Stimulated activated CD8-positive, alpha-beta memory T cell treated with anti-CD3 and anti-CD28 coated beads, Interleukin-12 subunit alpha, Interleukin-12 subunit beta, amount 100 ng/mL, for 24 hours (primary cell): ENCODE results near the gene SLC22A23.

Experiments used
- DNase-seq: peaks from one replicate; pipeline ENCODE4 v3.0.0-alpha.2; 2020; ENCODE audit errors: extremely low read depth

SLC22A23 gene

DNA sequence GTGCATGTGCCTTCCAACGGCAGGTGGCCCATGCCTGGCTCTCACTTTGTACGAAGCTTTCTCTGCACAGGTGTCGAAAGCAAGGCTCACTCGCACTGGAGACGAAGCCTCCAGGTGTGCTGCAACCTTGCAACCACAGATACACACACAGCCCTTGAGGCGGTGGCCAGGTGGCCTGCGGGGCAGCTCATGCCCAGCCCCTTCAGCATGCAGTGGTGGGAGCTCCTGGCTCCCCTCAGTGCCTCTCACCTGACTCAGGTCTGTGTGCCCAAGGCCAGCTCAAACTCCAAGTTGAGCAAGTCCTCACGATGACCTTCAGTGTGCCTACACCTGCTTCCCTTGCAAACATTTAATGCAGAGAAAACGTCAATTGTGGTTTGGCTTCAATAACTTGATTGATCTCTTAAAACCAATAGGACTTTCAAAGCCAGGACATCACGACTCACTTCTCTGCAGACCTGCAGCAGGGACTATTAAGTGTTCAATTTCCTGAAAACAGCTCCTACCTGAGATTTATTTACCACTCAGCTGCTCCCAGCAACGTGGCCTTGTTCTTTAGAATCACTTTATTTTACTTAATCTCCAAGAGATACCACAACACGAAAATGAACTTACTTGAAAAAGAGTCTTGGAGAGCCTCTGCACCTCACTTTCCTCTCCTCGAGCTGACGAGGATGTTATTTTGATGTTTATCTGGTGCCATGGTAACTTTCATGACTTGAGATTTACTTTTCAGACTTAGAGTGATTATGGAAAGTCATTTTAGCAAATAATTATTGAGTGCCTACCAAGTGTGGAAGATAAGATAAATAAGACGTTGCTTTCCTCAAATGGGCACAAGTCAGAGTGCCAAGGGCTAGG lies 86.3 kb downstream of the SLC22A23 start:
- no peak for DNase-seq

DNA sequence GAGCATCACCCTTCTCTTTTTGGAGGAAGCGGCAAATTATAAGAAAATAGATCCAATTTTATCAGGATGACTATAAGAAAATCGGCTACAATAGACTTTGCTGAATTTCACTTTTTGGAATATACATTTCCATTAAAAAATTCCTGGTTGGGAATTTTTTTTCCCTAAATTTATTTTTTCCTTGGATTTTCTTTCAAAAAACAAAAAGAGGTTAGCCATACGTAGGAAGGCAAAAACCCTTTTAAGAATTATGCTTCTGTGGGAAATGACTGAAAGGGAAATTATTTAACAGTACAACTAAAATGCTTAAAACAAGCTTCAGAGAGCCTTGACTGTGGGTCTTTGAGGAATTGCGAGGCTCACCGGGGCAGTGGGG lies 86.9 kb downstream of the SLC22A23 start:
- no peak for DNase-seq

DNA sequence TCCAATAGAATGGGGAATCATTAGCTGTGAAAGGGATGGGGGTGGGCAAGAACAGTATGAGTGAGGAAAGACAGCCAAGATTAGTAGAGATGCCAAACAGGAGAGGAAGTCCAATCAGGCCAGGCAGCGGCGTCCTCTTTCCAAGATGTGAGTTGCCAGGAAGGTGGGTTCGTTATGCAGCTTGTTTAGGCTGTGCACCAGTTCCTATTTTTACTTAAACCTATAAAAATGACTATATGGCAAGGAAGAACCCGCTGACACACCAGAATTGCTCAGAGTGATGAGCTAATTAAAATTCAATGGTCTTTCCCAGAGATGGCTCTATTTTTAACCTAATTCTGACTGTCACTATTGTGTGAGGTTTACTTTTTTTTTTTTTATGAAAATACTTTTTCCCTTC lies 88.2 kb downstream of the SLC22A23 start:
- no peak for DNase-seq

DNA sequence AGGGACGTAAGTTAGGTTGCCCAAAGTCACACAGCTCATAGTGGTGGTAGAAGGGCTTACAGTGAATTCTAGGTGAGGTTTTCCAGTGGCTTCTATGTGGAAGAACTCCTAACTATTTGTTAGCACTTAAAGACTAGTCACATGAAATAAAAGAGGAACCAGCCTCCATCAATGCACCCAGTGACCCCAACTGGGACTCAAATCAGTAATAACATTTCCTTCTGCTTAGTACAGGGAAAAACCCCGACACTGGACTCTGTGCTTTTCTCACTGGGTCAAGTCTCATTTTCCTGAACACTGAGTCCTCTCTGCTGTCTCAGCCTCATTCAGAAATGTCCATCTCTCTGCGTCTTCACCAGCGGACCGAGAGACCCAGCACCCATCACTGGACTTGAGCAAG lies 89.2 kb downstream of the SLC22A23 start:
- no peak for DNase-seq

DNA sequence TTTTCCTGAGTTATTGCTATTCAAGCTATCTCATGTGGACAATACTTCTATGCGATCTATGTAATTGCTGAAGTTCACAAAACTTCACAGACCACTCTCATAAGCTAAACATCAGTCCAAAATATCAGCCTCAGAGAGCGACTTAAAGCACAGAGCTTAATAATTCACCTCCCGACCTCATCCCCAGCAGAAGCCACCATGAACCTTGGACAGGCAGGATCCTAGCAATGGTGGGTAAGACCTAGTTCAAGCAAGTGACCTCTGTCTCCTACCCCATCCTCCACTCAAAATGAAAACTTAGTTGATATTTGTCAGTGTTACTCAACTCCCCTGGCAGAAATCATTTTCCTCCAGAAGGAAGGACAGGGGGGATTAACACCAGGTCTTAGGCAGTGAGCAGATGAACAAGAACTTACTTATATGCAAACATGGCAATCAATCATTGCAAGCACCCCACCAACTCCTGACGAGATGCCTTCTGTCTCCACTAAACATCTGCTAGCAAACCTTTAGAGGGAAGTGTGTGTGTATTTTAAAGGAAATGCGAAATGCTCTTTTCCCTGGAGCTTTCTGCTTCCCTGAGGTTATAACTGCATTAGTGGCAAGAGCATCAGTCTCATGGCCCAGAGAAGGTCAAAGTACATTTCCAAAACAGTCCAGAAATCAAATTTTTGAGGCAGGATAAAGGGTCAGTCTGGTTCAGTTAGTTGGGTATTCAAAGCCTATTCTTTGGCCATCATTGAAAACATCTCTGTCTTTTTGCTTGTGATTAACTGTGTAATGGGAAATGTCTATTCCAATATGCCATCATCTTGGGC lies 90.0 kb downstream of the SLC22A23 start:
- DNase-seq = no peak

- no peak for DNase-seq
Observed at GRCh38 chr6:3364391-3364790, 92.5 kb downstream of the SLC22A23 start.

GRCh38 chr6:3363296-3364025 lies 93.4 kb downstream of the SLC22A23 start:
- DNase-seq = no peak

DNA sequence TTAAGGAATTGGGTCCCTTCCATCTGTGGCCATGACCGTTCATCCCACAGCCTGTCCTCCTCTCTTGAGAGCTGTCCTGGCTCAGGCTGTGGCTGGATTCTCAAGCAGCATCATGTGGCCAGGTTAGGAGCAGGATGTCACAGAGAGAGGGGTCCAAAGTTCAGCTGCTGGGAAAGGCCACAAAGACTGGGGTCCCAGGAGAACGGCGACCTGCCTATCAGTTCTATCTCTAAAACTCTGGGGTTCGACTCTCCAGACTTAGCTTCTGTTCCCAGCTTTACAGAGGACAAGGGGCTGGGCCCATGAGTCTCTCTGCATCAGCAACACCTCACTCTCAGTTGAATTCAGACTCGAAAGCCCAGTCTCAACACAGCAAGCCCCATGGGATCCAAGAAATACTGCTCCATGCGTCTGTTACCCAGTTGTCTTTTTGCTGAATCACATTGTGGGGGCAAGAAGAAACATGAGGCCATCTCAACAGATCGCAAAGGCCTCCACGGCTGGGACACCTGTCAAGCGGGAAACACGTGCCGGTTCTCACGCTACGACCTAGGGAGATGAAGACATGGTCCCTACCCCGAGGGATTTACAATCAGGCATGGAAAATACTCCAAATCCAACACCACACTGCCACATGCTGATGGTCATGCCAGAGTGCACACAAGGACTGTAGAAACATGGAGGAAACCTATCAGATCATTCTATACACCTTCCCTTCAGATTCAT lies 95.4 kb downstream of the SLC22A23 start:
- DNase-seq = no peak

- no peak for DNase-seq
Observed at GRCh38 chr6:3360727-3361045, 96.2 kb downstream of the SLC22A23 start.

DNA sequence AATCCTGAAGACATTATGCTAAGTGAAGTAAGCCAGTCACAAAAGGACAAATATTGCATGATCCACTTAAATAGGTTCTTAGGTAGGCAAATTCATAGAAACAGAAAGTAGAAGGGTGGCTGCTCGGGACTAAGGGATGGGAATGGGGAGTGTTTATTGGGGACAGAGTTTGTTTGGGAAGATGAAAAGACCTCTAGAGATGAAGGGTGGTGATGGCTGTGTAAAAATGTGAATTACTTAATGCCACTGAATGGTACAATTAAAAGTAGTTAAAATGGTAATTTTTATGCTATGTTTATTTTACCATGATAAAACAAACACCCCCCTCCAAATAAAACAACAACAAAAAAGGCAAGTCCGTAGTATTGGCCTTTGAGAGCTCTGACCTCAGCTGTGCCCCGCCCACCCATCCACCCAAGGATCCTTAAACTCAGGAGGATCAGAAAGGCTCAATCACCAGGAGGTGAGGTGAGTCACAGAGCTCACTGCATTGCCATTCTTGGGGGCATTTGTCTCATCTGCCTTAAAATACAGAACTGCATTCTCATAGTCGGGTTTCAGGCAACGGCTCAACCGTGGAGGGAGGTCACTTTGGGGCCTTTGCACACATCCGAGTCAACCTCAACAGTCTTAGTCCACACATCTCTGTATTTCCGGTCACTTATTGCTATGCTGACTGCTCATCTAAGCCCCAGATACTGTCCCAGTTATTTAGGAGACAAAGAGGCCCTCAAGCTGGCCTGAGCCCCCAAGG lies 96.7 kb downstream of the SLC22A23 start:
- no peak for DNase-seq

DNA sequence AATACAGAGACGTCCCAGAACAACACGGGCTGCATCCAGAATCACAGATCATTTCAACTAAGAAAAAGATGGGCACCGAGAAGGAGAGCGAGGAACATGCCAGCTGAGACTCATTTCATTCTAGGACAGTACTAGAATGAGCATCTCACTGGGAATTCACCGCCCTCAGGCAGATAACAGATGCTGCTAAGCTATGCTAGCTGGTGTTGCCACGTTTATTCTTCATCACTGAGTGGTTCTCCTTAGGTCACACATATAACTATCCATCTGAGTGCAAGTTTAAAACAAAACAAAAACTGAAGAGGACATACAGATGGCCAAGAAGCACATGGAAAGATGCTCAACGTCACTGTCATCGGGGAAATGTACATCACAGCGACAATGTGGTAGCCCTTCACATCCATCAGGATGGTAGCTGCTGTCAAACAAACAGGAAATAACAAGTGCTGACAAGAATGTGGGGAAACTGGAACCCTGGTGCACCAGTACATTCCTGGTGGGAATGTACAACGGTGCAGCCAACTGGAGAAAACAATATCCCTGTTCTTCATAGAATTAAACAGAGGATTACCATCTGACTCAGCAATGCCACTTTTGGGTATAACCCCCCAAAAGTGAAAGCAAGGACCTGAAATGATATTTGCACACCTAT lies 97.6 kb downstream of the SLC22A23 start:
- DNase-seq = no peak

DNA sequence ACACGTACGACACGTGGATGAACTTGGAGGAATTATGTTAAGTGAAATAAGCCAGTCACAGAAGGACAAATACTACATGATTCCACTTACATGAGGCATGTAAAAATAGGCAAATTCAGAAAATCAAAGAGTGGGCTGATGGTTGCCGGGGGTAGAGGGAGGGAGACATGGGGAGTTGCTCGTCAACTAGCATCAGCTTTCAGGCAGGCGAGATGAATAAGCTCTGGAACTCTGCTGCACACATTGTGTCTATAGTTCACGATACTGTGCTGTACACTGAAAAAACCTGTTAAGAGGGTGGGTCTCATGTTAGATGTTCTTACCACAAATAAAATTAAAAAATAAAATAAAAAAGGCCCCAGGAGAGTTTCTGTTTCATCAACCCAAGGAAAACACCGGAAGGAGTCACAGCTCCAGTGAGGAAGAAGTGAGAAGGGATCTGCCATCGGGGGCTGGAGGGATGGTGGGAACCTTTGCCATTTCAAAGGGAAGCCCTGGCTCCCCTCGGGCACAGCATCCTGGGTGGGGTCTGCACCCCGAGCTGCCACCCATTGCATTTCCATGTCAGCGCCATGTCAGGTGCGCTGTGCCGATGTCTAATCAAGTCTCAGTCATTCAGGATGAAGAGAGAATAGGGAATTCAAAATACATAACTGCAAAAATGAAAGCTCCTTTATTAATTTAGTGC lies 98.3 kb downstream of the SLC22A23 start:
- DNase-seq = no peak

GRCh38 chr6:3357678-3358077 lies 99.2 kb downstream of the SLC22A23 start:
- no peak for DNase-seq

- no peak for DNase-seq
Observed at GRCh38 chr6:3356824-3357420, 99.9 kb downstream of the SLC22A23 start.

GRCh38 chr6:3356056-3356823 lies 100.6 kb downstream of the SLC22A23 start:
- no peak for DNase-seq

DNA sequence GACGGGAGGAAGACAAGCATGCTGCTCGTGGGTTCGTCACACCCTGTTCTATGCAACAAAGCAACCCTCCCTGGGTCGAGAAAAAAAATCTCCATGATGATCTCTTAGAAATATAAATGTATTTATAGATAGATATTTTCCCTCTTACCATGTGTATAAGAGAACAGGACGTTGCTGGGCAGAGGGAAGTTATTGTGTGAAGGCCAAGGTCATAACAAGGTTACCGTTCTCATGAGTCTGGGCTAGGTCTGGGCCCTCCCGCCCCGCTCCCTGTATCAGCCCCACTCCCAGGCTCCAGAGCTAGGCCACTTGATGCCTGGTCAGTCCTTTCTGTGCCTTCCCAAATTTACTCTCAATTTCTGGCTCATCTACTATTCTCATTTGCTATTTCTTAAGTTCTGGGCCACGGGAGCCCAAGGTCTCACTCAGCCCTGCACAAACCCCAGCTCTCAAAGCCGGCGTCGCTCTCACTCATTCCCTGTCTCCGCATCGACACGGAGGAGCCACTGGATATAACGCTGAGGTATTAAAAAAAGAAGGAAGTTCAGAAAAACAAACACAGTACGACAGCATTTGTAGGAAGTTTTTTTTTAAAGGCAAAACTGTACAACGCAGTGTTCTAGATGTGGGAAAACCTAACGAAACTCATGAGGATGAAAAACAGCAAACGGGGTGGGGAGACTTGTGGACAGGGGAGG lies 101.3 kb downstream of the SLC22A23 start:
- no peak for DNase-seq

DNA sequence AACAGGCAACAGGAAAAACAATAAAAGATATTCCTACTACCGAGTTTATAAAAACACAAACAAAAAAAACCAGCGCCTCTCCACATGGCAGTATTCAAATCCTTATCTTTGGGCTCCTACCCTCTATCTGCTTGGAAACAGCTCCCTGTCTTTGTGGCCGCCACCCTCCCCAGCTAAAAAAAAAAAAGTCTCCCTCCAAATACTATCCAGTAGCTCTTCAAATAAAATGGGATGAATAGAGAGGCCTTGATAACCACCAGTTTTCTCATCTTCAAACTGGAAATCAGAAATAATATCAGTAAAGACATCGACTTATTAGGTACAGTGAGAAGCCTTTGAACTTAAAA lies 101.9 kb downstream of the SLC22A23 start:
- DNase-seq = no peak

GRCh38 chr6:3353939-3354338 lies 102.9 kb downstream of the SLC22A23 start:
- DNase-seq = no peak
